ENCODE results near the gene LMO7.
"Not testable (repeated sequence)": the region's sequence is repeated elsewhere in the genome, so short reads cannot be mapped to it uniquely, and the experiment has no call there.

Gene LMO7

DNA sequence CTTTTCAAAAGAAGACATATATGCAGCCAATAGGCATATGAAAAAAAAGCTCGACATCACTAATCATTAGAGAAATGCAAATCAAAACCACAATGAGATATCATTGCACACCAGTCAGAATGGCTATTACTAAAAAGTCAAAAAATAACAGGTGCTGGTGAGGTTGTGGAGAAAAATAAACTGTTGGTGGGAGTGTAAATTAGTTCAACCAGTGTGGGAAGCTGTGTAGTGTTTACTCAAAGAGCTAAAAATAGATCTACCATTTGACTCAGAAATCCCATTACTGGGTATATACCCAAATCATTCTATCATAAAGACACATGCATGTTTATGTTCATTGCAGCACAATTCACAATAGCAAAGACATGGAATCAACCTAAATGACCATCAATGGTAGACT, 106.9 kb downstream of the LMO7 start:
- not testable (repeated sequence) for DNase-seq (ENCODE audit: low read depth)

DNA sequence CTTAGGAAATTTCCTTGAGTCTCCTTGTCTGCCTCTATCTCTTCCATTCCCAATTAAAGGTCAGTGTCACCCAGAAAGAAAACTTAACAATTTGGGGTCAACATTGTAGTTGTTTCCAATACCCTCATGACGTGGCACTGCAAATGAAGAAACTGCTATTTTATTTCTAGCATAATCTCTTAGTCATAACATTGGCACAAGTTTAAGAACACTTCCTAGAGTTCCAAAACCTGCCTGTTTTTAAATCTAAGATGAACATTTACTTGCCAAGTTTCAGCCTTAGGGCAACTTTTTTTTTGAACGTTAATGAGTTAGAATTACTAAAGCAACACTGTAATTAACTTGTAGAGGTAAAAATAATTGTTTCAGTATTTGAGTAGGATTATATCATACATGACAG, 108.0 kb downstream of the LMO7 start:
- no peak for DNase-seq (ENCODE audit: low read depth)

DNA sequence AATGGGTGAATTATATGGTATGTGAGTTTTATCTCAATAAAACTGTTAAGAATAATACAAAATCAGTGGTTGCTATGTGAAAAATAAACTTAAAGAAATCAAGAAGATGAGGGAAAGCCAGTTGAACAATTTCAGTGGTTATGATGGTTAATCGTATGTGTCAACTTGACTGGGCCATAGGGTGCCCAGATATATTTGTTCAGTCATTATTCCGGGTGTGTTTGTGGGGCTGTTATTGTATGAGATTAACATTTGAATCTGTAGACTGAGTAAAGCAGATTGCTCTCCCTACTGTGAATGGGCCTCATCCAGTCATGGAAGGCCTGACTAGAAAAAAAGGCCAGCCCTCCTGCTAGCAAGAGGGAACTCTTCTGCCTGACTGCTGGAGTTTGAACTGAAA, 109.3 kb downstream of the LMO7 start:
- DNase-seq (ENCODE audit: low read depth): no peak

DNA sequence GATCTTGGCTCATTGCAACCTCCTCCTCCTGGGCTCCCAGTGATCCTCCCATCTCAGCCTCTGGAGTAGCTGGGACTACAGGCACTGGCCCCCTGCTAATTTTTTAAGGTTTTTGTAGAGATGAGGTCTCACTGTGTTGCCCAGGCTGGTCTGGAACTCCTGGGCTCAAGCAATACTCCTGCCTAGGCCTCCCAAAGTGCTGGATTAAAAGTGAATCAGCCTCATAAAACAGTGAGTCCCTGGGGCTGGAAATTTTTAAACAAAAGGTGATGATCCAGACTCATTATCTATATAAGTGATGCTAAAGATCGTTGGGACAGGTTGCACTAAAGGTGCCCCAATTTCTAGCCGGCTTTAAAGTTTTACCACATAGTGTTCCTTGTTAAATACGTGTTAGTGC, 112.7 kb downstream of the LMO7 start:
- DNase-seq (ENCODE audit: low read depth): no peak

DNA sequence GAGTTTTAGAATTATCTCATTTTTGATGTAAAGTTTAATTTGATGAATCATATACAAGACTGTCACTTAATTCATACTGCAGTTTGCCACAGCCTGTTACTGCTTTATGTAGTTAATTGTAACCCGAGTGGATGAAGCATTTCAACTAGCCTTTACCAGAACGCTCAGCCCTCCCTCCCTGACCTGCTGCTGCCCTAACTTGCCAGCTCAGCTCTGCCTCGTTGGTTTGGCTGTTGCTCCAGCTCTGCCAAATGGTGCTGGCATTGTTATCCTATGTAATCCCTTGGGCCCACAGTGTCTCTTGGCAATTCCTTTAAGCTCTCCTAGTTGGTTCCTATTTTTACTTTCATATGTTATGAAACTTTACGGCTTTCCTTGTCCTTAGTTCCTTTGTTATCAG, 113.3 kb downstream of the LMO7 start:
- DNase-seq (ENCODE audit: low read depth): no peak

DNA sequence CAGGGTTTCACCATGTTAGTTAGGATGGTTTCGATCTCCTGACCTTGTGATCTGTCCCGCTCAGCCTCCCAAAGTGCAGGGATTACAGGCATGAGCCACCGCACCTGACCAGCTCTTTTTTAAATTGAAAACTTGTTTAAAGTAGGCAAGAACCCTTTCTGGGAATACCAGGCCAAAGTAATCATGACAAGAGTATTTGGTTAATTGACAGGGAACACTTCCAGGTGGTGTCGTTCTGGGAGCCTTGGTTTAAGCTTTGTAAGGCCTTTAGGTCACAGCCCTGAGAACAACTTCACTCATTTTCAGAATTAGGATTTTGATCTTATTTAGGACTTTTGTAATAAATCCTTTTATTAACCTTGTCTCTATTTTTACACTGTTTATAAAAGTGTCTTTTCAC, 115.2 kb downstream of the LMO7 start:
- no peak for DNase-seq (ENCODE audit: low read depth)

DNA sequence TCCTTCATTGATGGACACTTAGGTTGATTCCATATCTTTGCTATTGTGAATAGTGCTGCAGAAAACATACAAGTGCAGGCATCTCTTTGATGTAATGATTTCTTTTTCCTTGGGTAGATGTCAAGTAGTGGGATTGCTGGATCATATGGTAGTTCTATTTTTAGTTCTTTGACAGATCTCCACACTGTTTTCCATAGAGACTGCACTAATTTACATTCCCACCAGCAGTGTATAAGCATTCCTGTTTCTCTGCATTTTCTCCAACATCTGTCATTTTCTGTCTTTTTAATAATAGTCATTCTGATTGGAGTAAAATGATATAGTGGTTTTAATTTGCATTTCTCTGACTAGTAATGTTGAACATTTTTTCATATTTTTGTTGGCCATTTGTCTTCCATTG, 116.7 kb downstream of the LMO7 start:
- no peak for DNase-seq (ENCODE audit: low read depth)

- no peak for DNase-seq (ENCODE audit: low read depth)
Observed at GRCh38 chr13:75754936-75755335, 118.8 kb downstream of the LMO7 start.

- DNase-seq (ENCODE audit: low read depth): no peak
Observed at GRCh38 chr13:75757336-75757735, 121.2 kb downstream of the LMO7 start.

DNA sequence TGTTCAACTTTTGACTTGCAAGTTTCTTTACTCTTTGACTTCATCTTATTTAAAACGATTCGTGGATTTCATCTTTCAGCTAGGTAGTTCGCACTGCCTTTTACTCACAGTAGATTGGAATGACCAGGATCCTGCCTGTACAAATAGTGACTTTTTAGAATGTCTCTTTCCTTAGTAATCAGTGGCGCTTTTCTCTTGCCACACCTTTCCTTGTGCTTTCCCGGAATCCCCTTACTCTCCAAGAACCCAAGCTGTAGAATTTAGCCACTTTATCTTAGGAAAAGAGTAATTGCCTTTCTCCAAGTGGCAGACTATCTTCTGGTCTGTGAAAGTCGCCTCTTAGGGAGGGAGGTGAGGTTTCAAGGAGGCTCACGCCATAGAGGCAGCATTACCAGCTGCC, 123.4 kb downstream of the LMO7 start:
- no peak for DNase-seq (ENCODE audit: low read depth)

DNA sequence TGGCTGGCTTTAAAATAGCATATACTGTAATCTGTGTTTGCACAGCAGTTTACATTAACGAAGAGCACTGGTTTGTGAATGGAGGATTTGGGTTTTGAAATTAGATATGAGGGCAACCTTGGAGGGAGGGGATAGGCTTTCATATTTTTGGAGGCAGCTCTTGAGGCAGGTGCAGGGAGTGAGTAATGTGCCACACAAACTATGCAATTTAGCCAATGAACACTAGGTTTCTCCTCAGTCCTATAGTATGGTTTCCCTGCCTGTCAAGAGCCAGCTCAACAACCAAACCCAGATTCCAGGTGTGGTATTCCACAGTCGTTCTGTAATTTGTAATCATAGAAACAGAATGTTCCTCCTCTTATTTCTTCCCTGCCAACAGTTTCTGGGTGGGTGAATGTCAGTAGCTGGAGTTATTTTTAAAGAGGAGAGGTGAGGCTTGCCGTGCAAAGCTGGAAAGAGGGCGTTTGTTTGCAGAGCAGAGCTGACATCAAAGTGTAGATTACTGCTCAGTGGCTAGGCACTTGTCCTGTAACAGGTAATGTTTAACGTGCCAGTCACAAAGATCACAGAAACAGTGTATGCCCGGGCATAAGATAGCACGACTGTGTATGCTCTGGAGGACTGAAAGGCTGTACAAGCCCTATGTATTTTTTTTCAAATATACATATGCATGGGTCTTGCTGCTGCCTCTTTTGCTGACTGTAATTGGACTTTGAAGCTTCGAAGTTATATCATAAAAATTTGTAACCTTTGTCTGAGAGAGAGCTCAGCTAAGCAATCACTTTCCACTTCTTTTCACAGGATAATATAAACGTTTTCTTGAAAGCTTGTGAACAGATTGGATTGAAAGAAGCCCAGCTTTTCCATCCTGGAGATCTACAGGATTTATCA, 124.2 kb downstream of the LMO7 start:
- DNase-seq (ENCODE audit: low read depth): no peak

- DNase-seq (ENCODE audit: low read depth): no peak
Observed at GRCh38 chr13:75761369-75761768, 125.2 kb downstream of the LMO7 start.

DNA sequence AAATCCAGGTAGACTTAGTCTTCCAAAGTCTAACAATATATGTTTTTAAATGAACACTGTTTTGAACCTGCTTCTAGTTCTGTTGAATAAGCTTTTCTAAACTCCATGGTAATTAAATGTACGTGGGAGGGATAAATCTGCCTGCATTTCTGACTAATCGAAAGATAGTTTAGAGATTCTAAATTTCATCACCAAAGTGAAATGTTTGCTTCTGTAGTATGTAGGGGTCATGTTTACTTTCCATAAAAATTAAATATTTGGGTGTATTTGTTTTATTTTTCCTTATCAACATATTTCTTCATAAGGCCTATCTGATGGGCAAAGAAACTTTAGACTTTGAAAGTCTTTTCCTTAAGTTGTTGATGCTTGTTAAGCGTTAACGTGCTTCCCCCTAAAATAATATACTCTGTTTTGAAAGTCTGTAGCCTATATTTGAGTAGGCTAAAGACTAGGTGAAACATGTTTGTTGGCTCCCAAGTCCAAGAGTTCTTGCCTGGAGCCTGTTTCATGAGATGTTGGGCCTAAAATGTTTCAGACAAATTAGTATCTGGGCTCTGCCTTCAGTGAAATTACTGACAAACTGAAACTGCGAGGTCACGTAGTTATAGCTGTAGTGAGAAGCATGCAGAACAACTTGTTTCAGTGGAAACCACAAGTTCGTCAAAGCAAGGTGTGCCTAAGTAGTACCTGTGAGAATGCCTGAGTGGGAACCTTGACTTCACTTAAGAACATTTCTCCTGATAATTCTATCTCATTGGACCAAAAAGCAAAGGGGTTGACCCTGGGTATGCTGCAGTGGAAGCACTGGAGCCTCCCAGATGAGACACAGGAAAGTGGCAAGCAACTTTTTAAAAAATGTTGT, 126.2 kb downstream of the LMO7 start:
- DNase-seq (ENCODE audit: low read depth): no peak

GRCh38 chr13:75762955-75763354, 126.8 kb downstream of the LMO7 start:
- DNase-seq (ENCODE audit: low read depth): no peak

DNA sequence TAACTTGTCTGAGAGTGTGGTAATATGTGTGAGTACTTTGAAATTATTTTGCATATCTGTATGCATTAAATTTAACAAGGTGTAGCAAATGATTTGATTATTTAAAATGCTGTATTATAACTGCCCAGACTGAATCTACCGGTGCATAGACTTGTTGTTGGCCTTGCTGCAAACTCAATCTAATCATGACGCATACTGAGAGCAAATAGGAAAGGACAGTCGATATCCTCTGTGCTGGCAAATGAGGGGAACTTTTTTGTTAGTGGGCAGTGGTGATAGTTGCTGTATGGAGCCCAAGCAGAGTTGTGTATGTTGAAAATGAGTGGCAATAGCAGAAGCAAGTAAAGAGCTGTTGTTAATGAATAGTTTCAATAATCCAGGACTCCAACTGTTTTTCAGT, 127.4 kb downstream of the LMO7 start:
- DNase-seq (ENCODE audit: low read depth): no peak

DNA sequence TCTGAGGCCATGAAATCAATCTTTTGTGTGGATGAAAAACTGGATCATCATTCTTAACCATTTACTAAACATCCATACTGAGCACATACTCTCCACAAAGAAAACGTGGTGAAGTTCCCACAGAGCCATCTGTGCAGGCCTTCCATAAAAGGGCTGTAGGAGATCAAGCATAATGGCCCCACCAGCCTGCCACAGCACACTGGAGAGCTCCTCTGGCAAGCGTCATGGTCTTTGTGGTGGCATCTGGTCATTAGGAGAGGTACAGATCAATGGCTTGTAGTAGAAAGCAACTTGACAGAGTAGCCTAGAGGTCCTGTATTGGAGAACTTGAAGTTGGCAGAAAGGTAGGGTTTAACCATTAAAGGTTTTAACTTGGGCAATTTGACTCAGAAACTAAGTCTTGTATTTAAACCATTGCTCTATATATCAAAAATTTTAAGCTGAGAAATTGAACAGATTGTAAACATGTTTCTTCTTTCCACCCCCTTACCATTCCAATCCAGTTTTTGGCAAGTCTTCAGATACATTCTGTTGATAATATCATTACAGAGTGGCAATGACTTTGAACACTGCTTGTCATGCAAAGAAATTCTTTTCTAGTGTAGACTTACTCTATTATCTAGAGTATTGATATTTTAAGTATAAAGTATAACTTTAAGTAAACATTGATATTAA, 128.3 kb downstream of the LMO7 start:
- DNase-seq (ENCODE audit: low read depth): no peak

DNA sequence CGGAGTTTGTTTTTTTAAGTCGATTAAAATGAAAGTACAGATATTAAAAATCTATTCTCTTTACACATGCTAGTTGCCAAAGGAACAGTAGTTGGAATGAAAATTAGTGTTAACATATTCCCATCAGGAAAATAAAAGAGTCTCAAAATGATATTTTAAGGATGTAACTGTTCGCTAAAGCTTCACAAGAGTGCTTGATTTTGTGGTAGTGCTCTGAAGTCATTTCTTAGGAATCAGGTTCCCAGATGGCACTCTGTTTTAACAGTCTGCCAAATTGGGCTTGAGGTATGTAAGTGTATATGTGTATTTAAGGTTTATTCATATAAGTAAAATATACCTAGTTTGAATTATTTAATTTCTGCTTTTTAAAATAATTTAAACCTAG, 128.8 kb downstream of the LMO7 start:
- DNase-seq (ENCODE audit: low read depth): no peak

- no peak for DNase-seq (ENCODE audit: low read depth)
Observed at GRCh38 chr13:75766636-75767035, 130.5 kb downstream of the LMO7 start.

DNA sequence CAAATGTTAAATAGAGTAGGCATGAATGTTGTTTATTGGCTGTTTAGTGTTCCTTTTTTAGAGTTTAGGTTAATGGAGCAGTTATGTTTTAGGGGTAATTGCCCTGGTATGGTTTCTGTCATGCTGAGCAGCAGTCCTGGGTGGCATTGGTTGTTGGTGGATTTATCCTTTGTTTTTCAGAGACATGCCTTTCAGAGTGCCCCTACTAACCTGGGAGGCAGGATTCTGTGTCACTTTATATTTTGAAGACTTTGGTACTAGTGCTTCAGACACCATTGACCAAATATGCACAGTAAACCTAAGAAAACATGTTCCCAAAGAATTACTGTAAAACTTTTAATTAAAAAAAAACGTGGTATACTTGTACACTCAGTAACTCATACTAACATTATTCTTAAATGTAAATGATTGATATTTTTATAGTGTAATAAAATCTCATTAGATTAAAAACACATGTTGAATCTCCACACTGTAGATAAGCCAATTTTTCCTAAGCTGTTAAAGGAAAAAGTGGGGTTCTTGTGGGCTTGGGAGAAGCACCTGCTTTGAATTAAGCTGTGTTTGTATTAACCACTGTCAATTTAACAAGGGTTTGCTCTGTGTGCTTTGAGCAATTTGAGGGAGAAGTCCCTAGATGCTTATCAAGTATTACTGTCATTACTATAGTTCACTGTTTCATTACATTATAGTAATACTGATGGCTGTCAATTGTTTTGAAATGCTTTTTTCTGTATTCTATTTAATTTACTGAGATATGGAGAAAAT, 133.2 kb downstream of the LMO7 start:
- no peak for DNase-seq (ENCODE audit: low read depth)

DNA sequence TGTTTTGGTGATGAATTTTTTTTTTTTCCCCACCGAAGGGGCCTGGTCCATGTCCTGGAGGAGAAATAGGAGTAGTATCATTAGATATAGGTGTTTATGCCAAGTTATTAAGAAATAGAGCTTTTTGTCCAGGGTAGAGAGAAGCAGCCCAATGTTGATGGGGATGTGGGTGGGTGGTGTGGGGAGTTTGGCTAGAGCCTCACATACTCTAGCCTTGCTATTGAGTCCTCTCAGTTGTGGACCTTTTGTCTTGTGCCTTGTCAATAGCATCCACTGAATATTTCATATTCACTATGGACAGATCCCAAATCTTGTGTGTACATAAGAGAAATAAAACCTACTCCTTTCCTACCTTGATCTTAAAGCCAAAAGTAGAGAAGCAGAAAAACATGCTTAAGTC, 134.0 kb downstream of the LMO7 start:
- DNase-seq (ENCODE audit: low read depth): no peak

DNA sequence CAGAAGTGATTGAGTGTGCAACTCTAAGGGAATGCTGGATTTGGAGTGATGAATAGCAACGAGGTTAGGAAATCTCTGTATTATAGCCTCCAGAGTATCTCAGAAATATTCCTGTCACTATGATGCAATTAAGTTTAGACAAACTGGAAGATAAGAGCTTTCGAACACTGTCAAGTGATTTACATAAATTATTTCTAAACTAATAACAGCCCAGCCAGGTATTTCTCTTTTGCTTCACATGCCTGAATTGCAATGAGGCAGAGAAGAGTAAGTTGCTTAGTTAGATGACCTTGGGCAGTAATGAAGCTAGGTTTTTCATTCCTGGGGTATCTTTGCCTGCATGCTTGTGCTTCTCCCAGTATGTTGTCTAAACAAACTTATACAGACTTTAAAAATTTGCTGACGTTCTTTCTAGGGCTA, 134.5 kb downstream of the LMO7 start:
- no peak for DNase-seq (ENCODE audit: low read depth)

DNA sequence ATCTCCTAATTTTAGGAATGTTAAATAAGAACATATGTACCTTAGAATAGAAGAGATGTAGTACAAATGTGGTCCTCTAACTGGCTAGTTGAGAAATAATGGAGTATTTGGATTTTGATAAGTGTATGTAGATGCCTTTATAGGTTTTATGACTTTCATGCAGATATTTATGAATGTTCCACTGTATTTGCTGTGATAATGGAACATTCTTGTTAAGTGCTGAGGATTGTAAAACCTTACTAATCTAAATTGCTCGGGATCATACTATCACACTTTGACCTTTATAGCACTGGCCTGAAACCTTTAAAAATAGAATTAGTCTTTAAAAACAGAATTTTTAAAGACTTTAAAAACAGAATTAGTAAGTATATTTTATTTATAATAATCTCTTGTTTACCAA, 135.1 kb downstream of the LMO7 start:
- DNase-seq (ENCODE audit: low read depth): no peak

All from activated T-cell treated with anti-CD3 and anti-CD28 coated beads for 48 hours (primary cell).